ENCODE data around the gene C17orf58.

Gene C17orf58

DNA sequence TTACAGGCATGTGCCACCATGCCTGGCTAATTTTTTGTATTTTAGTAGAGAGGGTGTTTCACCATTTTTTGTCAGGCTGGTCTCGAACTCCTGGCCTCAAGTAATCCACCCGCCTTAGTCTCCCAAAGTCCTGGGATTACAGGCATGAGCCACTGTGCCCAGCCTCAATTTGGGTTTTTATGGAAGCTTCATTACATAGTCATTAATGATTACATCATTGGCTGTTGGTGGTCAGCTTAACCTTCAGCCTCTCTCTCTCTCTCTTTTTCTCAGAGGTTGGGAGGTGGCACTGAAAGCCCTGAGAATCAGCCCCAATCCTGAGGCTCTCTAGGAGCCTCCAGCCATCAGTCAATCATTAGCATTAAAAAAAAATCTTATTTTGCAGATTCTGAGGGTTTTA lies 45.3 kb downstream of the C17orf58 start:
- no peak for DNase-seq

DNA sequence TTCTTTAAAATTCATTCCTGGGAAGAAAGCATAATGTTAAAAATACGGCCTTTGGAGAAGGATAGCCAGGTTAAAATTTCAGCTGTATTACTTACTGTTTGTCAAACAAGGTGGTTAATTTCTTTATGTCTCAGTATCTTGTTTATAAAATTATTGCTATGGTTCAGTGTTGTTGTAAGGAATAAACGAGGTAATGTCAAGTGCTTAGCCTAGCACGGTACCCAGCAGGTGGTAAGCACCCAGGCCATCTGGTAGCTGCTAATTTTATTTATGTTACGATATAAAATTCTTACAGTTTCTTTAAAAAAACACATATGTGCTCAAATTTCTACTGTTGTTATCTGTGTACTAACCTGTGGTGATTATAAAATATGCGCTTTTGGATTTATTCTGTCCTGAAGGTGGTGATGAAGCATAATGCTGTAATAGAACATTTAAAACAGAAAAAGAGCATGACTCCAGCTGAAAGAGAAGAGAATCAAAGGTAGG lies 48.9 kb downstream of the C17orf58 start:
- DNase-seq, result no peak

DNA sequence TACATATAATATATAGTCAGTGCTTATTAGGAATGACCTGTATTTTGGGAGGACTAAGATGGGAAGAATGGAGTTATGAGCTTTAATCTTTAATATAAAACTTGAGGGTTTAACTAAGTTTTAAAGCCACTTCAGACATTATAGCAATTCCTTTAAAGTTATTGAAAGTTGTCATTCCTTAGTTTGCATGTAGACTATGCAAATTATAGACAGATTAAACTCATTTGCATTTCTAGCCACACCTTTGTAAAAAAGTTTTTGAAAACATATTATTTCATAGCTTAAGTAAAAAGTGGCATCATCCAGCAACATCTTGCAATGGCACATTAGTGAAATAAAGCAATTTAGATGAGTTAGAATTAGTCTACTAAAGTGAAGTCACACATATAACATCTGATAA lies 49.8 kb downstream of the C17orf58 start:
- DNase-seq, result no peak

DNA sequence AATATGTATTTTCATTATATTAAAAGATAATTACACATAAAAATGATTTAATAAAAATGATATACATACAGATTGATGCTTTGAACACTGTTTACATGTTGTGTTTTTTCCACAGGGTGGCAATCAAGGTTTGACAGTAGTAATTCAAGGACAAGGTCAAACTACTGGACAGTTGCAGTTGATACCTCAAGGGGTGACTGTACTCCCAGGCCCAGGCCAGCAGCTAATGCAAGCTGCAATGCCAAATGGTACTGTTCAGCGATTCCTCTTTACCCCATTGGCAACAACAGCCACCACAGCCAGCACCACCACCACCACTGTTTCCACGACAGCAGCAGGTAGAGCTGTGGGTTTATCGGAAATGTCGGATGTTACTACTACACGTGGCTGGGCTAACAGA lies 52.2 kb downstream of the C17orf58 start:
- DNase-seq, result no peak

DNA sequence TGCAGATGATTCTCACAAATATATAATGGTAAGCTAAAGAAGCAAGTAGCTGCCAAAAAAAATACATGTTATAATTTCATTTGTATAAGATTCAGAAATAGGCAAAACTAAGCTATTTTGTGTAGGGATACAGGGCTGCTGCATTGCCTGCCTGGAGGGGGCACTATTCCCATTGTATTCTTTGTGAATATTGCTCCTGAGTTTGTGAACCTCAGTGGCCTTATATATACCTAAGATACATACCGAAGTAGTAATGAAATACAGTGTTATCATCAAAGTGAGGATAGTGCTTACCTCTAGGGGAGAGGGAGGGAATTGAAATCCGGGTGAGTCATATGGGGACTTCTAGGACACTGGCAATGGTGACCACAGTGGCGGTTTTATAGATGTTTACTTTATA lies 53.5 kb downstream of the C17orf58 start:
- no peak for DNase-seq

Data from right hindlimb (tissue), 1 donor.